ENCODE data around the gene QRFP. TPM values are rescaled to one million over a fixed set of nuclear protein-coding genes. Genes with fewer than 3 reads are reported as not detected.

The QRFP gene
- total RNA-seq, 2 donors from 2014 or later, result not detected

- 94 to 99% methylated on average over 8 of the region's 8 CpGs for whole genome bisulfite sequencing, 2 experiments (ENCODE audit: insufficient coverage in 1 of 2, insufficient read length in 1 of 2)
- H3K4me1 Mint-ChIP-seq, result peaks cover 20% of the 10 kb centered on the region
- H3K27me3 Mint-ChIP-seq (ENCODE audit: insufficient read depth), result no peaks in the 10 kb centered on the region
- H3K36me3 Mint-ChIP-seq (ENCODE audit: low read depth), result peaks cover 35% of the 10 kb centered on the region
- H3K27ac ChIP-seq (ENCODE audit: low read depth, low read length), result no peak overlapping the region
- TF ChIP-seq, protein P1, sequence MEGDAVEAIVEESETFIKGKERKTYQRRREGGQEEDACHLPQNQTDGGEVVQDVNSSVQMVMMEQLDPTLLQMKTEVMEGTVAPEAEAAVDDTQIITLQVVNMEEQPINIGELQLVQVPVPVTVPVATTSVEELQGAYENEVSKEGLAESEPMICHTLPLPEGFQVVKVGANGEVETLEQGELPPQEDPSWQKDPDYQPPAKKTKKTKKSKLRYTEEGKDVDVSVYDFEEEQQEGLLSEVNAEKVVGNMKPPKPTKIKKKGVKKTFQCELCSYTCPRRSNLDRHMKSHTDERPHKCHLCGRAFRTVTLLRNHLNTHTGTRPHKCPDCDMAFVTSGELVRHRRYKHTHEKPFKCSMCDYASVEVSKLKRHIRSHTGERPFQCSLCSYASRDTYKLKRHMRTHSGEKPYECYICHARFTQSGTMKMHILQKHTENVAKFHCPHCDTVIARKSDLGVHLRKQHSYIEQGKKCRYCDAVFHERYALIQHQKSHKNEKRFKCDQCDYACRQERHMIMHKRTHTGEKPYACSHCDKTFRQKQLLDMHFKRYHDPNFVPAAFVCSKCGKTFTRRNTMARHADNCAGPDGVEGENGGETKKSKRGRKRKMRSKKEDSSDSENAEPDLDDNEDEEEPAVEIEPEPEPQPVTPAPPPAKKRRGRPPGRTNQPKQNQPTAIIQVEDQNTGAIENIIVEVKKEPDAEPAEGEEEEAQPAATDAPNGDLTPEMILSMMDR (conservative IDR thresholded peaks at IDR 0.05), result no peak
- no peak overlapping the region for H3K4me3 Mint-ChIP-seq
- H3K9me3 ChIP-seq (ENCODE audit: control insufficient read depth, low read length), result no peaks in the 10 kb centered on the region
- no peaks in the 10 kb centered on the region for H3K9me3 Mint-ChIP-seq
- no peaks in the 10 kb centered on the region for H3K27me3 ChIP-seq (ENCODE audit: control insufficient read depth, insufficient read depth, low read length, poor library complexity, severe bottlenecking)
- no peaks in the 10 kb centered on the region for H3K4me1 ChIP-seq (ENCODE audit: control insufficient read depth, insufficient read depth, low read length)
- DNase-seq, result no peak
- peaks cover 48% of the 10 kb centered on the region for H3K36me3 ChIP-seq (ENCODE audit: control insufficient read depth, insufficient read depth, low read length)
- peak overlapping the region; percentile 7 for H3K27ac Mint-ChIP-seq
- H3K4me3 ChIP-seq (ENCODE audit: low read length), result no peak overlapping the region
- H3K9ac ChIP-seq (ENCODE audit: extremely low read depth, low read length, poor library complexity, severe bottlenecking), result no peak overlapping the region
Measured at GRCh38 chr9:130862217-130862616, 34.4 kb downstream of the QRFP start.

DNA sequence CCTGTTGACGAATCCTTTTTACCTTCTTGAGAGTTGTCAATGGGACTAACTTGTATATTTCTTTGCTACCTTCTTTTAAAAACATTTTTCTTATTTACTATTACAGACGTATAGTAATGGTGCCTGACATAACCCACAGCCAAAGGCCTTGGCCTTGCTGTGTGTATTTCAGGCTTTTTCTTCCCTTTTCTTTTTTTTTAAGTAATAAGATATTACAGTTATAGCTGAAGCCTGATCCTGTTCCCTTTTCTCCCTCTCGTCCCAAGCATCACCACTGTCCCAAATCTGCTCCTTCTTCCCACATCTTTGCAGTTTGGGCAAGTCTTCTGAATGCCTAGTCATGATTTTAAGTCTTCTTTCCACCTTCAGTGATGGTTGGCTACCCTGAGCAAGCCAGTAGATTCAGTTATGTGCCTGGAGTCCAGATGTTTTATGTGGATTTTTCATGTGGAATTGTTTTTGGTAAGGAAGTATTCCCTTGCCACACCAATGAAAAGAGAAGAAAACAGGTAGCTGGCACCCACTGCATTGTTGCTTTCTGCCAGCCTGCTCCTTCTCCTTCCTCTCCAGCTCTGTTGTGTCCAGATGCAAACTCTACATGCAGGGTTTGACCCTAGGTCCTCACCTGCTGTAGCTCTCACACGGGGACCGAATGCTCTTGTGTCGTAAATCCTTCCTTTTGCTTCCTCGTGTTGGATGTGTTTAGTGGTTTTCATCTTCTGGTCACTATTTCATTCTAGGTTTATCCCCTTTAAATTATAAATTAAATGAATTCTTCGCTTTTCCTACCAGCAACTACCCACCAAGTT lies 35.0 kb downstream of the QRFP start:
- Mint-ChIP-seq H3K4me3 (no peak overlapping the region), H3K27ac (no peak overlapping the region), H3K9me3 (no peaks in the 10 kb centered on the region), H3K36me3 (ENCODE audit: low read depth) (peaks cover 38% of the 10 kb centered on the region), H3K27me3 (ENCODE audit: insufficient read depth) (no peaks in the 10 kb centered on the region), H3K4me1 (peaks cover 20% of the 10 kb centered on the region)
- TF ChIP-seq, protein P1 (conservative IDR thresholded peaks at IDR 0.05), result no peak
- DNase-seq, result no peak
- Histone ChIP-seq H3K4me1 (ENCODE audit: control insufficient read depth, insufficient read depth, low read length) (no peaks in the 10 kb centered on the region), H3K4me3 (ENCODE audit: low read length) (no peak overlapping the region), H3K27me3 (ENCODE audit: control insufficient read depth, insufficient read depth, low read length, poor library complexity, severe bottlenecking) (no peaks in the 10 kb centered on the region), H3K27ac (ENCODE audit: low read depth, low read length) (no peak overlapping the region), H3K9ac (ENCODE audit: extremely low read depth, low read length, poor library complexity, severe bottlenecking) (no peak overlapping the region), H3K36me3 (ENCODE audit: control insufficient read depth, insufficient read depth, low read length) (peaks cover 51% of the 10 kb centered on the region), H3K9me3 (ENCODE audit: control insufficient read depth, low read length) (no peaks in the 10 kb centered on the region)
- WGBS, 2 experiments (ENCODE audit: insufficient coverage in 1 of 2, insufficient read length in 1 of 2), result 91% methylated on average over 7 of the region's 8 CpGs; no CpG with 5 or more reads in 1 of the 2 experiments

DNA sequence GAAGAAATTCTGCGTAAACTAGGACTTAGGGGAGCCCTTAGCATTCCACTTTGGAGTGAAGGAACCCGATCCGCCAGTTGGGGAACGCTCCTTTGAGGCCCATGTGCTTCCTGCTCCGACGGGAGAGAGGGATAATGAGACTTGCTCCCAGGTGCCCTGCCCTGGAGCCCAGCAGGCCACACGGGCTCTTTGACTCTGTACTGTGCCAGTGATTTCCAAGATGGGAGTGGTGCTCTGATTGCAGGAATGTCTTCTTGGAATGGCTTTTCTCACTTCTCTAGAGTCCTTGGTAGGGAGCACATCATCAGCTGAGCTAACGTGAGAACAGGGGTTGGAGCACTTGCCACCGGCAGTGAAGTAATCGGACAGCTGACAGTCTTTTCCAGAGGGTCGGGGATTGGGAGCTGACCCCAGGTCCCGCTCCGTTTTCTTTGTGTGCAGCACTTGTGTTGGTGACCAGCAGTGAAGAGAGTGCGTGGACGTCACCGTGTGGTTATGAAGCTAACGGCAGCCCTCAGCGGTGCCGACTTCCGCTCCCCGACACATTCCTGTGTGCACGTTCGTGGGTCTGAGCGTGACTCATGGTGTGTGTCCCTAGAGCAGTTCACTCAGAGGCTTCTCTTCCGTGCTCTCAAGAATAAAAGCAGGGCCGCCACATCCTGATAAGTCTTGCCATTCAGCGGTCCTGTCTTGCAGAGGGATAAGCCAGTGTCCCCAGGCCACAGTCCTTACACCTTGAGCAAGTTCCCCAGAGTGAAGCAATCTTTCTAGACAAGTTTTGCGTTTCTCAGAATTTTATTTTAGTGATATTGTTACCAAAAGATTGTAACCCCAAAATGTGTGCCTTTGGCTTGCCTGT lies 35.9 kb downstream of the QRFP start:
- no peaks in the 10 kb centered on the region for H3K9me3 Mint-ChIP-seq
- H3K4me1 ChIP-seq (ENCODE audit: control insufficient read depth, insufficient read depth, low read length), result no peaks in the 10 kb centered on the region
- H3K27ac Mint-ChIP-seq, result peak overlapping the region; percentile 49
- DNase-seq, result no peak
- H3K27me3 ChIP-seq (ENCODE audit: control insufficient read depth, insufficient read depth, low read length, poor library complexity, severe bottlenecking), result no peaks in the 10 kb centered on the region
- peaks cover 59% of the 10 kb centered on the region for H3K36me3 ChIP-seq (ENCODE audit: control insufficient read depth, insufficient read depth, low read length)
- no peak overlapping the region for H3K4me3 Mint-ChIP-seq
- H3K9ac ChIP-seq (ENCODE audit: extremely low read depth, low read length, poor library complexity, severe bottlenecking), result no peak overlapping the region
- no peak overlapping the region for H3K4me3 ChIP-seq (ENCODE audit: low read length)
- TF ChIP-seq, protein P1 (conservative IDR thresholded peaks at IDR 0.05), result no peak
- peaks cover 20% of the 10 kb centered on the region for H3K4me1 Mint-ChIP-seq
- peaks cover 41% of the 10 kb centered on the region for H3K36me3 Mint-ChIP-seq (ENCODE audit: low read depth)
- no peaks in the 10 kb centered on the region for H3K27me3 Mint-ChIP-seq (ENCODE audit: insufficient read depth)
- H3K9me3 ChIP-seq (ENCODE audit: control insufficient read depth, low read length), result no peaks in the 10 kb centered on the region
- WGBS, 2 experiments (ENCODE audit: insufficient coverage in 1 of 2, insufficient read length in 1 of 2), result 91 to 95% methylated on average over 27 to 28 of the region's 28 CpGs
- H3K27ac ChIP-seq (ENCODE audit: low read depth, low read length), result peak overlapping the region; percentile 19
